ENCODE results near the gene CTH.
"Not testable (repeated sequence)": the region's sequence is repeated elsewhere in the genome, so short reads cannot be mapped to it uniquely, and the experiment has no call there.

CTH gene

GRCh38 chr1:70459496-70460225 is 48.6 kb downstream of the CTH start:
- no peak for DNase-seq

- not testable (repeated sequence) for DNase-seq
These were observed 50.0 kb downstream of the CTH start for GRCh38 chr1:70460740-70461713.

GRCh38 chr1:70462611-70463010 is 51.5 kb downstream of the CTH start:
- no peak for DNase-seq

- no peak for DNase-seq
These were observed 54.8 kb downstream of the CTH start for GRCh38 chr1:70465911-70466310.

- DNase-seq: no peak
These were observed 56.5 kb downstream of the CTH start for GRCh38 chr1:70467531-70467930.

GRCh38 chr1:70468180-70468579 is 57.1 kb downstream of the CTH start:
- no peak for DNase-seq

- not testable (repeated sequence) for DNase-seq
These were observed 58.1 kb downstream of the CTH start for GRCh38 chr1:70469184-70469583.

GRCh38 chr1:70475023-70475422 is 64.0 kb downstream of the CTH start:
- DNase-seq: no peak

- DNase-seq: no peak
These were observed 66.0 kb downstream of the CTH start for GRCh38 chr1:70477090-70477489.

GRCh38 chr1:70477905-70478304 is 66.8 kb downstream of the CTH start:
- DNase-seq: not testable (repeated sequence)

GRCh38 chr1:70483342-70483741 is 72.3 kb downstream of the CTH start:
- DNase-seq: no peak

- DNase-seq: no peak
These were observed 74.6 kb downstream of the CTH start for GRCh38 chr1:70485624-70486023.

- DNase-seq: no peak
These were observed 75.8 kb downstream of the CTH start for GRCh38 chr1:70486676-70487458.

GRCh38 chr1:70487459-70487815 is 76.4 kb downstream of the CTH start:
- DNase-seq: no peak

GRCh38 chr1:70487910-70488665 is 77.0 kb downstream of the CTH start:
- DNase-seq: peak in 1 of 2 donors; percentile 16

All from CD4-positive, alpha-beta T cell treated with Interleukin-1 beta for 1 hour (primary cell).